ENCODE measurements around the gene RAET1L.
A peak's percentile ranks its signal among the peaks of the same experiment; 100 is the strongest.
"Not testable (repeated sequence)": the region's sequence is repeated elsewhere in the genome, so short reads cannot be mapped to it uniquely, and the experiment has no call there.

RAET1L gene

DNA sequence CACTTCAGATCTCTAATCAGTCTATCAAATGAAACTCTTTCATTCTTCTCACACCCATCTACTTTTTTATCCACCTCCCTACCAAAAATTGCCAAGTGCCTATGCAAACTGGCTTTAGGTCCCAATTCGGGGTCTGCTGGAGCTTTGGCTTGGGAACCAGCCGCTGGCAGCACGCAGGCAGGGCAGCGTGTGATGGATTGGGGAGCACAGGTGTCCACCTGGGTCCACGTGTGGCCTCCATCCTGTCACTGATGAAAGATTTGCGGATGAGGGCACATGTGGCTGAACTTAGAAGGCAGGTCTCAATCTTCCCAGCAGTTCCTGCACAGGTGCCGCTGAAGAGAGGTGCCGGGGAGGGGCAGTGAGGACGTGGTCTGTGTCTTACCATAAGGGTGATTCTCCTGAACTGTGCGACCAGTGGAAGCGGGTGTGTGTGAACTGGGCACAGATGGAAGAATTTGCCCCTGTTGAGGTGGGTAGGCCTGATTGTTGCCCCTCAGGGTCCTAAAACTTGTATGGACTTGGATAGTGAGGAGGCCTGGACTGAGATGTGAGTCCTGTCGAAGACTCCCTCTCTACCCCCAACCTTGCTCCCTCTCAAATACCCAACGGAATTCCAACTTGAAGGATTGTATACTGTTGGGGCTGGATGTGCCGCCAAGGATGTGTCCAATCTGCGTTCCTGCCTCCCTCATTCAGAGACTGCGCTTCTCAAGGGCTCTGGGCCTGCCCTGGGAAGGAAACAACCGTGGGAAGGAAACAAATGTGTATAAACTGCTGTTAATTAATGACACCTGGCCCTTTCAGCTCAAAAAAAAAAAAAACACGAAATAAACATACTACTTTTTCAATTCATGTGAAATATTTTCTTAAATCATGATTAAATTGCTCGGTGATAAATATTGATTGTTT lies 18.4 kb upstream of the RAET1L start:
- DNase-seq, result no peak

DNA sequence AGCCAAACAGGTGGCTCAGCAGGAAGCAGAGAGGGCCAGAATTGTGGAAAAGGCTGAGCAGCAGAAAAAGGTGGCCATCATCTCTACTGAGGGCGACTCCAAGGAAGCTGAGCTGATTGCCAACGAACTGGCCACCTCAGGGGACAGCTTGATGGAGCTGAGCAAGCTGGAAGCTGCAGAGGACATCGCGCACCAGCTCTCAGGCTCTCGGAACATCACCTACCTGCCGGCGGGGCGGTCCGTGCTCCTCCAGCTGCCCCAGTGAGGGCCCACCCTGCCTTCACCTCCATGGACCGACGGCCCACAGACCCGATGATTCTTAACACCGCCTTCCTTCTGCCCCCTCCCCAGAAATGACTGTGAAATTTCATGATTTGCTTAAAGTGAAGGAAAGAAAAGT lies 17.8 kb upstream of the RAET1L start:
- DNase-seq, result no peak

DNA sequence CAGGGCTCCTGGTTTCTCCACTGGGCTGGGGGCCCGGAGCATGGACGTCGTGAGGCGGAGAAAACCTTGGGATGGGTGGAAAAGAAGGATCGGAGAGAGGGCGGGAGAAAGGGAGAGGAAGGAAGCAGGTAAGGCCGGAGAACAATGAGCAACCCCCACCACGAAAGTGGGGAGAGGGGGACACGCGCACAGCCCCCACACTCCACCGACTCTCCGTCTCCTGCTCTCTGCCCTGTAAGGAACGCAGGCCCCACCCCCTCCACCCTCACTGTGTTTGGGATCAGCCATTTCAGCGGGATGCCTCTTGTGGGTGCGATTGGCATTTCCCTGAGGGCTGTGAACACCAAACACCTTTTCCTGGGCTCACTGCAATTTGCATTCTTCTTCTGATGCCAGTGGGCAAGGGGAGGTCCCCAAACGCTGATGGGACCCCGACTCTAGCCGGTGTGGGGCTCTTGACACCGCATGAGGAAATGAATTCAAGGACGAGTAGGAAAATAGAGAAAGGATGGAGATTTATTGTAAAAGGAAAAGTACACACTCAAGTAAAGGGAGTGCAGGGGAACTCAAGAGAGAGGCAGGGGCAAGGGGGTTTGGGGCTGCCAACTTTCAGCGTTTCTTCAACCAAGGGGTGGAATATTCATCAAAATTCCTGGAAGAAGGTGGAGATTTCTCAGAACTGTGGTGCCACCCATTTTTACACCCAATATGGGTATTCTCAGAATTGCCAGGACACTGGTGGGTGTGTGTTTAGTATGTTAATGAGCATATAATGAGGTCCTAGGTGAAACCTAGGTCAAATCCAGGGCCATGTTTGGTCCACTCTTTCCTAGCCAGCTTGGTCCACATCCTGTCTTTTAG lies 13.1 kb upstream of the RAET1L start:
- DNase-seq, result no peak

DNA sequence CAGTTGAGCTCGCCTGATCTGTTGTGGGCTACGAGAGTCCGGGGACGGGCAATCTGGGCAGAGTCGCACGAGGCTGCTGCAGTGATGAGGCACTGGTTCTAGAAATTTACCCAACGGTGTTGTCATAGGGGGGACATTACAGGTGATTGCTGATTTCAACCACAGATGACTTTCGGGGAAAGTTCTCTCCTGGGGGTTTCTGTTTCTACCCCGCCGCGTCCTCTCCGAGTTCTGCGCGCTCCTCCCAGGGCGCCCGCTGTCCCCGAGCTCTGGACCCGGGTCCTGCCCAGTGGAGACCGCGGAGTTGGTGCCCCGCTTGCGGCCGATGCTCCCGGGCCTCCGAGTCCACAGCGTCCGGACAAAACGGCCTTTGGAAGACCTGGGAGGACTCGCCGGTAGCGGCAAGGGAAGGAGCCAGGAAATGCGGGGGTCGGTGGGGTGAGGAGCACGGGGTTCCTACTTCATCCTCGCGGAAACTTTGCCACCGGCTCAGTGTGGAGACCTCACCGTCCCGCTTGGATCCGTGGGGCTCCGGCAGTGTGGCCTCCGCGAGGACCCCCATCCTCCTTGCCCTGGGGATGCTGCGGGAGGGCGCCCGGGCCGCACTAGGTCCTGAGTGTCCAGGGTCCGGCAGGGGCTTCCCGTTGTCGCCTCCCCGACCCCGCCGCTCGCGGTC lies 12.3 kb upstream of the RAET1L start:
- no peak for DNase-seq

DNA sequence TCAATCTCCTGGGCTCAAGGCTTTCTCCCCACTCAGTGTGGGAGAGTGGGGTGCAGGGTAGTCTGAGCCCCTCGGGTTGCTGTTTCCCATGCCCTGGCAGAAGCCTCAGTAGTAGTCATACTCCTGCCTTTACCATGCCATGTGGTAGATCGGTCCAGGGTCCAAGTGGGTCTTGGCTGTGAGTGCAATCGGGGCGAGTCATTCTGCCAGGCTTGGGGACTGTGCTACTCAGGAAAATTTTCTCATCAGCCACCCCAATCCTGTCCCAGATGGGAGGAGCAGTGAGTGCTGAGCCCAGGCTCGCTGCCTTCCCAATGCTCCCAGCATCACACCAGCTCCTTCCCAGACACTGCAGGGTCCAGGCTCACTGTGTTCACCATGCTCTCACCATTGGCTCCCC lies 10.7 kb upstream of the RAET1L start:
- no peak for DNase-seq

DNA sequence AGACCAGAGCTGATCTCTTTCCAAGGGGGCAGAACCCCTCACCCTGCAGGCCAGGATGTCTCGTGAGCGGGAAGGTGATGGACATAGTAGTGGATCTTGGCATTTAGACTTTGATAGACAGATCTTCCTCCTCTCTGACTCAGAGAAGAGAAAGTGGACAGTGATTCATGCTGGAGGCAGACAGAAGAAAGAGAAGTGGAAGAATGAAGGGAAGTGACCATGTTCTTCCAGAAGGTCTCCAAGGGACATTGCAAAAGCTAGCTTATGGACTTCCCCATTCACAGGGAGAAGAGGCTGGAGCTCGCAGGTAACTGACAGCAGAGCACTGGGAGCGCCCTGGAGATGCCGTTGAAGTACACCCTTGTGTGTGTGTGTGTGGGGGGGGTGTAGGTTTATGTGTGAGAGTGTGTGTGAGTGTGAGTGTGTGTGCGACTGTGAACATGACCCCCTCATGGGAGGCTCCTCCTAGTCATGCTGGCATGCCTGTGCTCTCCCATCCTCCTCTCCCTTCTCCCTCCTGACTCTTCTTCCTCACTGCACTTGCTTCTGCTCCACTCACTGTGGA lies 8.0 kb upstream of the RAET1L start:
- no peak for DNase-seq

DNA sequence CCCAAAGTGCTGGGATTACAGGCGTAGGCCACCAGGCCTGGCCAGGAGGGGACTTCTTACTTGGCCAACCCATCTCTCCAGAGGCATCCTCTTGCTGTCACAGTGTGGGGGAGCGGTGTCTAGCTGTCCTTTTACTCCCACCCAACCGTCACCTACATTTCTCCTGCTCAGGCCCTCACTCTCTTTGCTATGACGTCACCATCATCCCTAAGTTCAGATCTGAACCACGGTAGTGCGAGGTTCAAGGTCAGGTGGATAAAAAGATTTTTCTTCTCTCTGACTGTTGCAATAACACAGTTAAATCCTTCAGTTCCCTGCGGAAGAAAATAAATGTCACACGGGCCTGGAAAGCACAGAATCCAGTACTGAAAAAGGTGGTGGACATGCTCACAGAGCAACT lies 7.3 kb upstream of the RAET1L start:
- DNase-seq, result no peak

DNA sequence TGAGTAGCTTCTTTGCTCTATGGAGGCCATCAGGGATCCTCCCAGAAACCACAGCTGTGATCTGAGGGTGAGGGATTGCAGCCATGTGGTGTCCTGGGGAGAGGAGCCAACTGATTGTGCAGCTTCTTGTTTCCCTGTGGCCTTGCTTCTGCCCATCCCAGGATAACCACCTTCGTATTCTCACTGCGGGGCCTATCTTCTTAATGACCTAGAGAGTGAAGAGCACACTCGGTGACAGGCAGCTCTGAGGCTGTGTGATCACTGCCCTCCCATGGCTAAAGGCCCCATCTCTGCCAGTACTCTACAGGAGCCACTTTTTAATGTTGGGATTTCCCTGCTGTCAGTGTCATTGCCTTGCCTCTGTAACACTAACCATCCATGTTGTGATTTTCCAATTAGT lies 5.3 kb upstream of the RAET1L start:
- no peak for DNase-seq

DNA sequence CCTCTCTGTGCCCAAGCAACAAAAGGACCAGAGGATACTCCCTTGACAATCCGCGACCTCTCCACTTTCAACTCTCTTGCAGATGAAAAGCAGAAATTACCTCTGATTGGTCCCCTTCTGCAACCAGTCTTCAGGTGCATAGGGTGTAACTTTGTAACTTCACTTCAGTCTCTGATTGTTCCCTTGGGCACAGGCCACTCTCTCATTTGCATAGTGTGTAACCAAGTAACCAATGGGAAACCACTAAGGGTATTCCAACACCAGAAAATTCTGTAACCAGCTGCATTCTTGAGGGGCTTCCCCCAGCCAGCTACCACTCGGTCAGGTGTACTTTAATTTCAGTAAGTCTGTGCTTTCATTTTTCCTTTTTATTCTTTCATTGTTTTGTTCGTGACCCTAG lies 4.4 kb upstream of the RAET1L start:
- no peak for DNase-seq

DNA sequence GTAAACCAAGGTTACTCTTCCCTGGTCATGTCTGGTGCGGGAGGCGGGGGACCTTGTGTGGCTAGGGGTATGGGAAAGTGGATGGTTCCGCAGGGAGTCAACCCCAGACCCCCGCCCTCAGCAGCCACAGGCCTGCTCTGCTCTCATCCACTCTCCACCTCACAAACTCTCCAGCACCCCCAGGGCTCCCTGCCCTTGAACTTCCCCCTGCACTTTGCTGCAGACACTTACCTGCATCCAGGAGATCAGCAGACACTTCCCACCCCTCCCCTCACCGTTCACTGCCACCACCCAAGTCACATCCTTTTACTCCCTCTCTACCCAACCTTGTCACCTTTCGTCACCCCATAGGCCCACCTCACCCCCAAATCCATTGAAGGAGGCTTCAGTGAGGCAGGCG lies 3.9 kb upstream of the RAET1L start:
- no peak for DNase-seq

DNA sequence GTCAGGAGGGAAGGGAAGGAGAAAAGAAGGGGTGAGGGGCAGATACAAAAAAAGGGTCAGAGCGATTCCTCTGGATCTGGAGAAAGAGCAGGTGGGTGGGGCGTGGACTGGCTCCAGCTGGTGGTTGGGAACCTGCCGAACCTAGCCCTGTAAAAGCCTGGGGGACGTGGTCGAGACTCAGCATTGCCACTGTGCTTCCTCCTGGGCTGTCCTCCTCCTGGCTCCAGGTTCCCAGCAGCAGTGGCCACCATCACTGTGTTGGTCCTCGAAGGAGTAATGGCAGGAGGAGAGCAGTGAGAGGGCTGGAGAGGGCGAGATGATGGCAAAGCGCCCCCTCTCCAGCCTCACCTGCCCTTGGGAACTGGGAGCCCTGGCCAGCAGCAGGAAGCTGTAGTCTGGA lies 3.5 kb upstream of the RAET1L start:
- no peak for DNase-seq

DNA sequence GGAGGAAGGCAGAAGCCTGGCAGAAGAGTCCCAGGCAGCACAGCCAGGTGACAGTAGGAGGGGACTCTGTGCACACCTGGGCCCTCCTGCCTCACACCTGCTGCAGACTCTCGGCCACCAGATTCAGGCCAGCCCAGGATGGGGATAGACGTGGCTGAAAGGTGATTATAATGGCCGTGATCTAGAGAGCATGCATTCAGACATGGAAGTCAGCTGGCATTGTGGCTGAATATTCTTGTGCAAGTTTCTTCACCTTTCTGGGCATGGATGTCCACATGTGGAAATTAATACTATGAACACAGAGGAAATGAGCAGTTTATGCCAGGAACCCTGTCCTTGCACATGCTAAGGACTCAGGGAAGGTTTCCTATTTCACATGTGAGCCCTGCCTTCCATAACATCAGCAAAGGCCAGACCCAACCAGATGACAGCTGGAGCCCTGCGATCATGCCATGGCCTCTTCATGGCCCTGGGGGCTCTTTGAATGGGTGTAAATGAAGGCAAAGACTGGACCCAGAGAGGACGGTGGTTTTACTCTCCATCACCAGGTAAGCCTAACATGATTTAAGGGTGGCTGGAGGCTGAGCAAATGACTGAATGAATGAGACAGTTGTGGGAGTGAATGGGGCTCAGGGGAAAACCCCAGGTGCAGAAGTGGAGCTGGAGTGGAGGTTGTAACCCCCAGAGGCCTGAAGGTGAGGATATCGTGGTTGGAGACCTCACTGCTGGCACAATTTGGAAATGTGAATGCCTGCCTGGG lies 2.7 kb upstream of the RAET1L start:
- no peak for DNase-seq

DNA sequence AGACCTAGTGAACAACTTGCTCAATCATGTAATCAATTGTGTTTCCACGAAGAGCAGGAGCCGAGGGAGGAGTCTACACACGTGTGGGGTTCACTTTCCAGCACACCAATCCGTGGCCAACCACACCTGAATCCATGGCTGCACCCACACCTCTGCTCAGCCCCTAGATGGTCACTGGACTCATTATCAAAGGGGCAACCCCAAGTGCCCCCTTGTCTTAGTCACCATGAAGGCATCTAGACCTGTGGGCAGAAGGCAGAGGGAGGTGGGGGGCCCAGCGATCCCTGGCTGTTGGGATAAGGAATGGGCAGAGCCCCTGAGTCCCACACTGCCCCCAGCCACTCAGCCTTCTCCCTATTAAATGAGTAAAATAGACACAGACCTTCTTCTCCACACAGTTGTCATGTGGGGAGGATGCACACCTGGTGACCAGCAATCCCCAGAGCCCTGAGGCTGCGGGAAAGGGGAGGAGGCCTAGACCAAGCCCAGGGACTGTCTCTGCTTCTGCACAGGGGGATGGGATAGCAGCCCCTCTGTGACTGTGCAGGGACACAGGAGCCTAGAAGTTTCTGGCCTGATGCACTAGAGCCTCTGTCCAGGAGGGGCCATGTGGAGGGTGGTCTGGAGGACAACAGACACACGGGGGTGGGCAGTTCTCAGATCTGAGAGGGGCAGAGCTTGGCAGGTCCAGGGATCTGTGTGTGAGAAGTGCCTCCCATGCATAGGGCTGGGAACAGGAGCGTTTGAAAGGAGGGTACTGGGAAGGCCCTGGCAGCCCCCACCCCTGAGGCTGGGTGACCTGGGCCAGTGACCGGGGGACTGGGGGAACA lies 1.9 kb upstream of the RAET1L start:
- no peak for DNase-seq

DNA sequence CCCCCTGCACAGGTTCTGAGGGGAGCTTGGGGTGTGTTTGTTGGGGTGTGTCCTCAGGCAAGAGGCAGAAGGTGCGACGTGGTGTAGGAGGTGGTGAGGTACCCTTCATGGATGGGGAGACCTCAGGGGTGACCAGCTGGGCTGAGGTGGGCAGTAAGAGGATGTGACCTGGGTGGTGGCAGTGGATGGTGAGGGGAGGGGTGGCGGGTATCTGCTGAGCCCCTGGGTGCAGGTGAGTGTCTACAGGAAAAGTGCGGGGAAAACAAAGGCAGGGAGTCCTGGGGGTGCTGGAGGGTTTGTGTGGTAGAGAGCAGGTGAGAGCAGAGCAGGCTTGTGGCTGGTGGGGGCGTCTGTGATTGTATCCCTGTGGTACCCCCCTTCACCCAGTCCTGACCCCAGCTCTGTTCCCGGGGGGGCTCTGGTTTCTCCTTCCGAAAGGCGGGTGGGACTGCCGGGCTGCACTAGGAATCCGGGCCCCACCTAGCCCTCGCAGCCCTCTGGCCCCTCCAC lies 631 bp downstream of the RAET1L start:
- DNase-seq, result no peak

DNA sequence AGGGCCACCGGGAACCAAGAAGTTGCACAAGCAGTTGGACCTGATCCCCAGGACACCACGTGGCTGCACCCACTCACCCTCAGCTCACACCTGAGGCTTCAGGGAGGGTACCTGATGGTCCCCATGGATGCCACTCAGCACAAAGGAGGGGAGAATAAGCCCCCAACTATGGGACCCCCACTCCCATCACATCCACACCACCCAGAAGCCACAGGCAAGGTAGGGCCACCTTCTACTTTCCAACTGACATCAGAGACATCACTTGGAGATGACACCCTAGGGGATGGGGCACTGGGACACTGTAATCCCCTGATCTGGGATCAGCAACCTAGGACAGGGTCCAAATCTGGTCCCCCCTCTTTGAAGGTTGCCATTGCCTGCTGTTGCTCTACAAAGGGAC lies 1.3 kb downstream of the RAET1L start:
- DNase-seq, result not testable (repeated sequence)

DNA sequence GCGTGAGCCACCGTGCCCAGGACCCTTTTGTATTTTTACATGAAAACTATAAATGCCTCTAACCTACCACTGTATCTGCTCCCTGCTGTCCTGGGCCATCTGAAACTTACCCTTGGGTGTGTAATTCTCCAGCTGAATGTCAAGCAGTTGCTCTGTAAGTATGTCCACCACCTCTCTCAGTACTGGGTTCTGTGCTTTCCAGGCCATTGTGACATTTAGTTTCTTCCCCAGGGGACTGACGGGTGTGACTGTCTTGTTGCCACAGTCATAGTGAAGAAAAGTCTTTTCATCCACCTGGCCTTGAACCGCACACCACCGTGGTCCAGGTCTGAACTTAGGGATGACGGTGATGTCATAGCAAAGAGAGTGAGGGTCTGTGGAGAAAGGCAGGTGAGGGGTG lies 3.5 kb downstream of the RAET1L start:
- not testable (repeated sequence) for DNase-seq

DNA sequence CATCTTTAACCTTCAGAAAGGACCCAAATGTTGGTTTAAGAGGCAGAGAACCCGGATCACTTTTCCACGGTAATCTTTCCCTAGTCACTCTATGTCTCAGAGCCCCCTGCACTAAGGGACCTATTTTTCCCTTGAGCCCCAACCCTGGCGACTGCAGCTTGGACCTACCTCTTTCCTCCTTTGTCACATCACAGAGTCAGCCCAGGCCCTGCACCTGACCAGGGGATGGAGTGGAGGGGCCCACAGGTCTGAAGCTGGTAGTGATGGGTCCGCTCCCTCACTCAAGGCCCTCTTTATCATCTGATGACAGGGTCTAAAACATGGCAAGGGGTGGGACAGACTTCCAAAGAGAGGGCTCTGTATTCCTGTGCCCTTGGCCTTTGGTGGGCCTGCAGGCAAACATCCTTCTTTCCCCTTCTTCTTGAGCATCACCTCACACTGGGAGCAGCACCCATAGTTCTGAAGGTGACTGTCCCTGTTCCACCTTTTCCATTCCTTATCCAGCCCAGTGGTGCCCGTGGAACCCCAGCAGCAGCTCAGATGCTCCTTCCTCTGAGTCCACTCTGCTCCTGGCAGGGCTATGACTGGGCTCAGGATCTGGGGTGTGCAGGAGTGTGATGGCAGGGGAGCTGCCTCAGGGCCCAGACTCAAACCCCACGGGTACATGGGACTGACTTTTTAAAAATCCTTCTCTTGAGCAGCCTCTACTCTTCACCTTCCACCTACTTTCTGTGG lies 6.3 kb downstream of the RAET1L start:
- DNase-seq, result no peak

DNA sequence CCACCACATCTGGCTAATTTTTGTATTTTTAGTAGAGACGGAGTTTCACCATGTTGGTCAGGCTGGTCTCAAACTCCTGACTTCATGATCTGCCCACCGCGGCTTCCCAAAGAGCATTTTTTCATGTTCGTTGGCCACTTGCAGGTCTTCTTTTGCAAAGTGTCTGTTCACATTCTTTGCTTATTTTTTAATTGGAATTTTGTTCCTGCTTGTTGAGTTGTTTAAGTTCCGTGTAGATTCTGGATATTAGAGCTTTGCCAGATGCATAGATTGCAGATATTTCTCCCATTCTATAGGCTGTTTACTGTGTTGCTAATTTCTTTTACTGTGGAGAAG lies 8.2 kb downstream of the RAET1L start:
- not testable (repeated sequence) for DNase-seq

DNA sequence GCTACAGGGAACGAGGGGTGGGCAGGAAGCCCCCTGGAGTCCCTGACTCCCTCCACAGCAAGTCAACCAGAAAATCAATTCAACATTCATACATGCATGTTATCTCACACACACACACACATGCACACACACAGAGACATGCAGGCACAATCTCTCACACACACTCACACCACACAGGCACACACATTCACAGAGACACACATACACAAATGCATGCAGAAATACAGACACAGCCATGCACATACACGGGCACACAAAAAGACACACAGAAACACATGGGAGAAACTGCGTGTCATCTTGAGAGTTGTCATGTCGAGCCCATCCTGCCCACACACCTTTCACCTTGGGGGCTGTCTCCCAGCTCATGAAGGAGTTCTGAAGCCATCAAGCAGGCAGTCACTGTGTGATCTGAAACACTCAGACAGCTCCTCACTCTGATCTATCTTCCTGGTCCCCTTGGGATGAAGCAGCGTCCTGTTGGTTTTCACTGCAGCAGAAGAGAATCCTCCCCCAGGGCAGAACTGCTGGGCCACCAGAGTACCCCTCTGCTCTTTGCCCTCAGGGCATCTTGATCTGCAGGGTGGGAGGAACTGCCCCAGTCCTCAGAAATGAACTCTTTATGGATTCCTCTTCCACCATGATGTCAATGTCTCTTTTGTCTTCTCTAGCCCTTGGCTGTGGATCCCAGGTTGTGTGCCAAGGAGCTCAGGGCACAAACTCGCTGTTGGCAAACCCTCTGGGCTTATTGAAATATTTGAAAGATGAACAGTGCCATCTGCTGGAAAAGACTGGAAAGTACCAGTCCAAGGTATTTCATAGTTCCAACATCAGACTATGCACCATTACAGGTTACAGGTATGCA lies 8.8 kb downstream of the RAET1L start:
- peak in 4 of 5 donors; percentile 23 to 60 (median 54) for DNase-seq

Data from T-helper 1 cell (primary cell).